ENCODE measurements around the gene SPATA13.

SPATA13 gene

GRCh38 chr13:24284889-24285565, 124.5 kb downstream of the SPATA13 start:
- Histone ChIP-seq H3K27ac (ENCODE audit: low read length) (no peak overlapping the region), H3K79me2 (ENCODE audit: low read length) (no peaks in the 10 kb centered on the region), H3K9ac (ENCODE audit: low read length) (no peak overlapping the region), H3K4me3 (ENCODE audit: low read length) (no peak overlapping the region), H3K27me3 (ENCODE audit: low read depth, low read length) (no peaks in the 10 kb centered on the region), H3K4me1 (ENCODE audit: low read length) (peaks cover 20% of the 10 kb centered on the region), H3K9me3 (ENCODE audit: insufficient read depth, low read length) (no peaks in the 10 kb centered on the region), H3K4me2 (ENCODE audit: low read length) (no peak overlapping the region), H3K36me3 (replicated peaks; ENCODE audit: low read depth, low read length) (peaks cover 2% of the 10 kb centered on the region), H2AFZ (ENCODE audit: low read depth, low read length) (no peak overlapping the region), H4K20me1 (ENCODE audit: insufficient read depth, low read length) (no peaks in the 10 kb centered on the region)
- TF ChIP-seq EZH2phosphoT487 (IDR thresholded peaks at IDR 0.05; ENCODE audit: low read depth) (no peak), CTCF (IDR thresholded peaks at IDR 0.05; ENCODE audit: low read depth, low read length) (no peak)

DNA sequence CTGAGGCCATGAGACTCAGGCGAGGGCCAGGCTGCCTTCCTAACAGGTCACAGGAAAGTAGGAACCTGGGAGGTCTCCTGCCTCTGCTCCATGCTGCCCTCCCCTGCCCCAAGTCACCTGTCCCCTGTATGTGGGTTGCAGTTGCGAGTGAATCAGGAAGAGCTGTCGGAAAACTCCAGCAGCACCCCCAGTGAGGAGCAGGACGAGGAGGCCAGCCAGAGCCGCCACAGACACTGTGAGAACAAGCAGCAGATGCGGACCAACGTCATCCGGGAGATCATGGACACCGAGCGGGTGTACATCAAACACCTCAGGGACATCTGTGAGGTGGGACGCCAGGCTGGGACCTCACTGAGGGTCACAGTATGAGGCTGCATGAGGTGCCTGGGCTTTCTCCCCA, 126.1 kb downstream of the SPATA13 start:
- Histone ChIP-seq H2AFZ (ENCODE audit: low read depth, low read length) (no peak overlapping the region), H3K9ac (ENCODE audit: low read length) (no peak overlapping the region), H3K27me3 (ENCODE audit: low read depth, low read length) (no peaks in the 10 kb centered on the region), H4K20me1 (ENCODE audit: insufficient read depth, low read length) (no peaks in the 10 kb centered on the region), H3K9me3 (ENCODE audit: insufficient read depth, low read length) (no peaks in the 10 kb centered on the region), H3K4me1 (ENCODE audit: low read length) (peaks cover 5% of the 10 kb centered on the region; the same call in 1 of the 2 replicates), H3K36me3 (replicated peaks; ENCODE audit: low read depth, low read length) (peaks cover 5% of the 10 kb centered on the region), H3K27ac (ENCODE audit: low read length) (no peak overlapping the region), H3K79me2 (ENCODE audit: low read length) (no peaks in the 10 kb centered on the region), H3K4me2 (ENCODE audit: low read length) (no peak overlapping the region), H3K4me3 (ENCODE audit: low read length) (no peak overlapping the region)
- TF ChIP-seq CTCF (IDR thresholded peaks at IDR 0.05; ENCODE audit: low read depth, low read length) (no peak), EZH2phosphoT487 (IDR thresholded peaks at IDR 0.05; ENCODE audit: low read depth) (no peak)

GRCh38 chr13:24287748-24288287, 127.3 kb downstream of the SPATA13 start:
- no peak for TF ChIP-seq CTCF (IDR thresholded peaks at IDR 0.05; ENCODE audit: low read depth, low read length)
- no peak for TF ChIP-seq EZH2phosphoT487 (IDR thresholded peaks at IDR 0.05; ENCODE audit: low read depth)

DNA sequence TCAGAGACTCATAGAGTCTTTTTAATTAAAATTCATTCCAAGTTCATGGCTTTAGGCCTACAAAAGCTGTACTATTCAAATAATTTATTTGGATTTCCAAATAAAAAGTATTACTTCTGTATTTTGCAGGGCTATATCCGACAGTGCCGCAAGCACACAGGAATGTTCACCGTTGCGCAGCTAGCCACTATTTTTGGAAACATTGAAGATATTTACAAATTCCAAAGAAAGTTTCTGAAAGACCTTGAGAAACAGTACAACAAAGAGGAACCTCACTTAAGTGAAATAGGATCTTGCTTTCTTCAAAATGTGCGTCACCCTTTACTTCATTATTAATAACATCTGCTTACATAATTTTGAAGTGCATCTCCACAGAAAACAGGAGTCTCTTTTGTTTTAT, 128.3 kb downstream of the SPATA13 start:
- Histone ChIP-seq H3K4me2 (ENCODE audit: low read length) (no peak overlapping the region), H3K27ac (ENCODE audit: low read length) (no peak overlapping the region), H3K9ac (ENCODE audit: low read length) (no peak overlapping the region), H3K79me2 (ENCODE audit: low read length) (no peaks in the 10 kb centered on the region), H3K27me3 (ENCODE audit: low read depth, low read length) (no peaks in the 10 kb centered on the region), H4K20me1 (ENCODE audit: insufficient read depth, low read length) (no peaks in the 10 kb centered on the region), H2AFZ (ENCODE audit: low read depth, low read length) (no peak overlapping the region), H3K36me3 (replicated peaks; ENCODE audit: low read depth, low read length) (peaks cover 9% of the 10 kb centered on the region), H3K4me3 (ENCODE audit: low read length) (no peak overlapping the region), H3K9me3 (ENCODE audit: insufficient read depth, low read length) (no peaks in the 10 kb centered on the region), H3K4me1 (ENCODE audit: low read length) (peaks cover 2% of the 10 kb centered on the region; the same call in 1 of the 2 replicates)
- TF ChIP-seq CTCF (IDR thresholded peaks at IDR 0.05; ENCODE audit: low read depth, low read length) (no peak), EZH2phosphoT487 (IDR thresholded peaks at IDR 0.05; ENCODE audit: low read depth) (no peak)

More at GRCh38 chr13:24287748-24288287, 127.3 kb downstream of the SPATA13 start:
- no peak overlapping the region for H3K27ac ChIP-seq (ENCODE audit: low read length)
- H3K27me3 ChIP-seq (ENCODE audit: low read depth, low read length): no peaks in the 10 kb centered on the region
- H3K4me3 ChIP-seq (ENCODE audit: low read length): no peak overlapping the region
- no peak overlapping the region for H3K9ac ChIP-seq (ENCODE audit: low read length)
- peaks cover 9% of the 10 kb centered on the region for H3K36me3 ChIP-seq (replicated peaks; ENCODE audit: low read depth, low read length)
- H3K9me3 ChIP-seq (ENCODE audit: insufficient read depth, low read length): no peaks in the 10 kb centered on the region
- peaks cover 5% of the 10 kb centered on the region; the same call in 1 of the 2 replicates for H3K4me1 ChIP-seq (ENCODE audit: low read length)
- no peak overlapping the region for H2AFZ ChIP-seq (ENCODE audit: low read depth, low read length)
- H4K20me1 ChIP-seq (ENCODE audit: insufficient read depth, low read length): no peaks in the 10 kb centered on the region
- no peaks in the 10 kb centered on the region for H3K79me2 ChIP-seq (ENCODE audit: low read length)
- no peak overlapping the region for H3K4me2 ChIP-seq (ENCODE audit: low read length)

All from OCI-LY3 (cell line).